Gastrocnemius medialis (tissue), 4 donors: ENCODE measurements around the gene SRP54.

Source experiments
- POLR2A ChIP-seq, 2 donors: fragments of 450-650 bp; IDR thresholded peaks; one replicate each; pipeline ENCODE4 v1.6.1; 2017; ENCODE audit warnings: antibody characterized with exemption in 2 of 2, mild to moderate bottlenecking in 2 of 2, moderate library complexity in 2 of 2
- TF ChIP-seq, protein P1 (sequence below), 5 experiments: fragments of 450-650 bp in 3 of 5; fragments of 200-600 bp in 2 of 5; sonication (generic) in 2 of 5; IDR thresholded peaks in 4 of 5; conservative IDR thresholded peaks in 1 of 5; 1 replicate in 4 of 5; 2 replicates in 1 of 5; pipeline ENCODE4 v1.5.1; 2016 to 2019; ENCODE audit warnings: antibody characterized with exemption in 5 of 5, mild to moderate bottlenecking in 3 of 5, moderate library complexity in 3 of 5

DNA sequence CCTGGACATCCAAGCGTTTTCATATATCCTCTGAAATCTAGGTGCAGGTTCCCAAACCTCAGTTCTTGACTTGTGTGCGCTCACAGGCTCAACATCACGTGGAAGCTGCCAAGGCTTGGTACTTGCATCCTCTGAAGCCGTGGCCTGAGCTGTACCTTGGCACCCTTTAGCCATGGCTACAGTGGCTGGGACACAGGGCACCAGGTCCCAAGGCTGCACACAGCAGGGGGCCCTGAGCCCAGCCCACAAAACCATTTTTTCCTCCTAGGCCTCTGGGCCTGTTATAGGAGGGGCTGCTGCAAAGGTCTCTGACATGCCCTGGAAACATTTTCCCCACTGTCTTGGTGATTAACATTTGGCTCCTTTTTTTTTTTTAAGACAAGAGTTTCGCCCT, 51.6 kb downstream of the SRP54 start:
- TF ChIP-seq, protein P1, sequence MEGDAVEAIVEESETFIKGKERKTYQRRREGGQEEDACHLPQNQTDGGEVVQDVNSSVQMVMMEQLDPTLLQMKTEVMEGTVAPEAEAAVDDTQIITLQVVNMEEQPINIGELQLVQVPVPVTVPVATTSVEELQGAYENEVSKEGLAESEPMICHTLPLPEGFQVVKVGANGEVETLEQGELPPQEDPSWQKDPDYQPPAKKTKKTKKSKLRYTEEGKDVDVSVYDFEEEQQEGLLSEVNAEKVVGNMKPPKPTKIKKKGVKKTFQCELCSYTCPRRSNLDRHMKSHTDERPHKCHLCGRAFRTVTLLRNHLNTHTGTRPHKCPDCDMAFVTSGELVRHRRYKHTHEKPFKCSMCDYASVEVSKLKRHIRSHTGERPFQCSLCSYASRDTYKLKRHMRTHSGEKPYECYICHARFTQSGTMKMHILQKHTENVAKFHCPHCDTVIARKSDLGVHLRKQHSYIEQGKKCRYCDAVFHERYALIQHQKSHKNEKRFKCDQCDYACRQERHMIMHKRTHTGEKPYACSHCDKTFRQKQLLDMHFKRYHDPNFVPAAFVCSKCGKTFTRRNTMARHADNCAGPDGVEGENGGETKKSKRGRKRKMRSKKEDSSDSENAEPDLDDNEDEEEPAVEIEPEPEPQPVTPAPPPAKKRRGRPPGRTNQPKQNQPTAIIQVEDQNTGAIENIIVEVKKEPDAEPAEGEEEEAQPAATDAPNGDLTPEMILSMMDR (IDR thresholded peaks at IDR 0.05 in 4 of 5, conservative IDR thresholded peaks at IDR 0.05 in 1 of 5), result no peak
- TF ChIP-seq POLR2A (IDR thresholded peaks at IDR 0.05), result no peak
